ENCODE results near the gene PTGES2. TPM values are rescaled to one million over a fixed set of nuclear protein-coding genes. Genes with fewer than 3 reads are reported as not detected.
"Not testable (repeated sequence)": the region's sequence is repeated elsewhere in the genome, so short reads cannot be mapped to it uniquely, and the experiment has no call there.

Gene PTGES2
- total RNA-seq, 2 experiments from 2014 or later, result 47.6 to 48.4 TPM

DNA sequence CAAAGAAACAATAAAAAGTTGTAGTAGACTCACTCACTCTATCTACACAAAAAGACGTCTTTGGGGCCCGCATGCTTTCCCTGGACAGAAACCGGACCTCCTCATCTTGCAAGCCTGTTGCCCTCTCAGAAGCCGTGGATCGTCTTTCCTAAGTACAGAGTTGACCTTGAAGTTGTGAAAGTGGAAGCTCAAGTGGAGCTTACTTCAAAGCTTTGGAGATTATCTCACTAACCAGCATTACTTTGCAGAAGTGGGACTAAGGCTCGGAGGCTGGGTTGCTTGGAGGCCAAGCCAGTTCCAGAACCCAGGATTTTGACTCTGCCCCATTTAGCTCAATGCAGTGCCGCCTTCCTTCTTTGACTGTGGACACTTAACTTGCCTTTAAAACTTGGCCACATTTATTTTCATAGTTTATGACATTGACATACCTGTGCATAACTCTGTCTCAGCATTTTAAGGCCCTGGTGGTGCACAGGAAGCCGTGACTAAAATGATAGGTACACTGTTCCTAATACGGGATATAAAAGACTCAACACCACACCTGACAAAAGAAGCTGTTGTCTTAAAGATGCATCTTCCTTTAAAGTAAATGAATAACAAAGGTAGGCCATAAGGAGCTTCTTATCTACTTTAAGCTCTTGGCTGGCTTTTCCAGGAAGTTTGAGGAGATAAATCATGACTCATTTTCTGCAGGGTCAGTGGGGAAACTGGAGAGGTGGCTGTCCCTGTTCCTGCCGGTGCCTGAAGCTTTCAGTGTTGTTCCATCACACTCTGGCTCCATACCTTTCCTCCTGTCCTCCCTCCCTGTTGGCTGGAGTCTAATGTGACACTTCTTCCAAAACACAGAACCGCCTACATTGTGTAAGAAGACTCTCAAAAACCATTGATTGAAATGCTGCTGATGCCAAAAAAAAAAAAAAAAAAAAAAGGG, 48.8 kb downstream of the PTGES2 start:
- no peaks in the 10 kb centered on the region for H3K9me3 Mint-ChIP-seq
- peaks cover 53% of the 10 kb centered on the region for H3K4me1 Mint-ChIP-seq (ENCODE audit: low read depth)
- no peak for DNase-seq
- no peaks in the 10 kb centered on the region for H3K27me3 Mint-ChIP-seq (ENCODE audit: low read depth)
- intact Hi-C loops (cut with micrococcal nuclease), result no loop called here
- CTCF ChIA-PET, result interaction anchor here (0.8 to 2.0 kb wide), 6 partner anchors 17 to 137 kb away, joined by 3 to 9 read pairs (median 4); no protein-coding TSS in a partner anchor
- no peak overlapping the region for H3K4me3 Mint-ChIP-seq
- H3K27ac Mint-ChIP-seq, result no peak overlapping the region
- H3K36me3 Mint-ChIP-seq (ENCODE audit: low read depth), result peaks cover 4% of the 10 kb centered on the region

DNA sequence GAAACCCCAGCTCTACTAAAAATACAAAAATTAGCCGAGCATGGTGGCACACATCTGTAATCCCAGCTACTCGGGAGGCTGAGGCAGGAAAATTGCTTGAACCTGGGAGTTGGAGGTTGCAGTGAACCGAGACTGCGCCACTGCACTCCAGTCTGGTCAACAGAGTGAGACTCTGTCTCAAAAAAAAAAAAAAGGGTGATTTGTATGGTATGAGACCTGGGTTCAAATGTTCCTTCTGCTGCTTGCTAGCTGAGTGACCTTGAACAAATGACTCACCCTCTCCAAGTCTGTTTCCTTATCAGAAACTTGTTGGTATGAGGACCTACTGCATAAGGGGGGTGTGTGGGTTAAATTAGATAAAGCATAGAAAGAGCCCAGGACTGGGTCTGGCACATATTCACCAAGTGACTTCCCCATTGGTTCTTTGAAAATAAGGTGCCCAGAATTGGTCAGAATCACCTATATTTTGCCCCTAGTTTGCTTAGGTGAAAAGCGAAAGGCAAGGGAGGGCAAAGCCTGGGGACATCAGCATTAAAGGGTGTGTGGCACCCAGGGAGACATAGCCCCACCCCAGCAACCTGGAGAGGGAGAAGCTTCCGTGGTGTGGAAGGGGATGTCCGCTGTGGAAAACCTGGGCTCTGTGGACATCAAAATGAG, 49.6 kb downstream of the PTGES2 start:
- intact Hi-C loops (cut with micrococcal nuclease), result no loop called here
- no peaks in the 10 kb centered on the region for H3K9me3 Mint-ChIP-seq
- CTCF ChIA-PET, result interaction anchor here (1.0 to 2.0 kb wide), 5 partner anchors 18 to 136 kb away, joined by 4 to 9 read pairs (median 4); no protein-coding TSS in a partner anchor
- DNase-seq, result no peak
- peaks cover 56% of the 10 kb centered on the region for H3K4me1 Mint-ChIP-seq (ENCODE audit: low read depth)
- peaks cover 6% of the 10 kb centered on the region for H3K36me3 Mint-ChIP-seq (ENCODE audit: low read depth)
- no peaks in the 10 kb centered on the region for H3K27me3 Mint-ChIP-seq (ENCODE audit: low read depth)
- H3K4me3 Mint-ChIP-seq, result no peak overlapping the region
- H3K27ac Mint-ChIP-seq, result no peak overlapping the region

DNA sequence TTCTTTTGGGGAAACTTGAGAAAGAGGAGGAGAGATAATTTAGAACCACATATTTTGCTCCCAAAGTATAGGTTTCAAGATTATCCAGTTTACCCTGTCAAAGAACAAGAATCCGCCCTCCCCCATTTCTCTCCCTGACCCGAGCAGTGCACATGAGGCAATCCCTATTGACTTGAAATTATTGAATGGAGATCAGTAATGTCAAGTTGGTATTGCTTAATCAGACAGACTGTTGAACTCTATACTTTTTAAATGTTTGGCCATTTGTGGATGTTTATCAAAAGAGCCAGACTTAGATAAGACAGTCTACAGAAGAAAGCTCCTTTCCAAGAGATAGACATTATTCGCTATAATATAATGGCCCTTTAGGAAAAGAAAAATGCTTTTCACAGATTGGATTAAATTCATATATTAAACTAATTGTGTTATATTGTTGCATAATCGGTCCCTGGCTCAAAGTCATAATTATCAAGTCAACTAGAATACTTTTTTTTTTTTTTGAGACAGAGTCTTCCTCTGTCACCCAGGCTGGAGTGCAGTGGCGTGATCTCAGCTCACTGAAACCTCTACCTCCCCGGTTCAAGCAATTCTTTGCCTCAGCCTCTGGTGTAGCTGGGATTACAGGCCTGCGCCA, 54.2 kb downstream of the PTGES2 start:
- H3K36me3 Mint-ChIP-seq (ENCODE audit: low read depth), result peaks cover 10% of the 10 kb centered on the region
- peaks cover 62% of the 10 kb centered on the region for H3K4me1 Mint-ChIP-seq (ENCODE audit: low read depth)
- no peaks in the 10 kb centered on the region for H3K27me3 Mint-ChIP-seq (ENCODE audit: low read depth)
- CTCF ChIA-PET, result interaction anchor here (1.3 kb wide), 1 partner anchor 27 kb away, joined by 5 read pairs; no protein-coding TSS in a partner anchor
- peak overlapping the region; percentile 95 for H3K27ac Mint-ChIP-seq
- DNase-seq, result no peak
- intact Hi-C loops (cut with micrococcal nuclease), result no loop called here
- H3K9me3 Mint-ChIP-seq, result no peaks in the 10 kb centered on the region
- no peak overlapping the region for H3K4me3 Mint-ChIP-seq

DNA sequence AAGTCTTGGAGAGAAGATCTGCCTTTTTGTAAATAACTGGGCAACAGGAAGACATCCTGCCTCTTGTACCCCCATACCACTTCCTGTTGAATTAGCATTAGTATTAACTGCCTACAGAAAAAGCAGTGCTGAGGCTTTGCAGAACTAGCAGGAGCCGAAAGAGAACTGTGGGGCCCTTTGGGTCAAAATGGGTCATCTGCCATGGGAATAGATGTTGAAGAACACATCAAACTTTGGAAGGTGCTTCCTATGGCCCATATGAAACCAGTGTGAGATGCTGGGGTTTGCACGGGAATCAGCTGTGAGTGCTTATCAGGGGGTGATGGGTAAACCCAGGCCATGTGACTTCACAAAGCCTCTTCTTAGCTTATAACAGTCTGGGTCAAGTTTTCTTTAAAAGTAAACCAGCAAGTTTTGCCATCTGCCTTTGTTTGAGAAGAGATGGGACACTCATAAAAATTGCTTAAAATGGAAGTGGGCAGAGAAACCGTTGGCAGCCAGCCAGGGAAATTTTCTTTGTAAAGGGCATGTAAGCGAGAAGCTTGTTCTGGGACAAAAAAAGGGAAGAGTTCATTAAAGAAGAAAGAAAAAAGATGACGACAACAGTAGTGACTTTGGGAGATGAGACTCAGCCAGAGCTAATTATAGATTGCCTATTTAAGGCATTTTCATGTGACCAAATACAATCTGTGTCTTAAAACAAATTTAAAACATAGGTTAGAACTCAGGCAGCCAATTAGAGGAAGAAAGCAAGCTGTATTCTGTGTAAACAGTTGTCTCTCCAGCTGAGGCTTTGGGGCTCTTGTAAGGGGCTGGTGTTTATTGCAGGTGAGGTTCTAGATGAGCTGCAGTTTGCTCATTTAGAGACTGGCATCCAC, 55.1 kb downstream of the PTGES2 start:
- H3K36me3 Mint-ChIP-seq (ENCODE audit: low read depth), result peaks cover 10% of the 10 kb centered on the region
- H3K9me3 Mint-ChIP-seq, result no peaks in the 10 kb centered on the region
- H3K4me1 Mint-ChIP-seq (ENCODE audit: low read depth), result peaks cover 52% of the 10 kb centered on the region
- H3K27me3 Mint-ChIP-seq (ENCODE audit: low read depth), result no peaks in the 10 kb centered on the region
- DNase-seq, result peak; percentile 84
- CTCF ChIA-PET, result interaction anchor here (0.7 to 1.3 kb wide), 6 partner anchors 25 to 292 kb away, joined by 3 to 7 read pairs (median 4); no protein-coding TSS in a partner anchor
- H3K27ac Mint-ChIP-seq, result peak overlapping the region; percentile 95
- peak overlapping the region; percentile 69 for H3K4me3 Mint-ChIP-seq
- intact Hi-C loops (cut with micrococcal nuclease), result loop anchor here (1.0 kb wide), 1 partner anchor 22 kb away; no protein-coding TSS in a partner anchor

DNA sequence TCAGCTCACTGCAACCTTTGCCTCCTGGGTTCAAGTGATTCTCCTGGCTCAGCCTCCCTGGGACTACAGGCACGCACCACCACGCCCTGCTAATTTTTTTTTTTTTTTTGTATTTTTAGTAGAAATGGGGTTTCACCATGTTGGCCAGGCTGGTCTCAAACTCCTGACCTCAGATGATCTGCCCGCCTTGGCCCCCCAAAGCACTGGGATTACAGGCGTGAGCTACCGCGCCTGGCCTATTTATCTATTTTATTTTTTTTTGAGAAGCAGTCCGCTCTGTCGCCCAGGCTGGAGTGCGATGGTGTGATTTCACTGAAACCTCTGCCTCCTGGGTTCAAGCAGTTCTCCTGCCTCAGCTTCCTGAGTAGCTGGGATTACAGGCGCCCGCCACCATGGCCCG, 56.1 kb downstream of the PTGES2 start:
- H3K4me1 Mint-ChIP-seq (ENCODE audit: low read depth), result peaks cover 44% of the 10 kb centered on the region
- peak overlapping the region; percentile 95 for H3K27ac Mint-ChIP-seq
- H3K36me3 Mint-ChIP-seq (ENCODE audit: low read depth); H3K27me3 Mint-ChIP-seq (ENCODE audit: low read depth); DNase-seq; intact Hi-C loops (cut with micrococcal nuclease); H3K9me3 Mint-ChIP-seq: not testable (repeated sequence)
- peak overlapping the region; percentile 69 for H3K4me3 Mint-ChIP-seq
- CTCF ChIA-PET, result interaction anchor here (0.6 to 1.2 kb wide), 4 partner anchors 27 to 127 kb away, joined by 3 to 7 read pairs (median 4); no protein-coding TSS in a partner anchor

DNA sequence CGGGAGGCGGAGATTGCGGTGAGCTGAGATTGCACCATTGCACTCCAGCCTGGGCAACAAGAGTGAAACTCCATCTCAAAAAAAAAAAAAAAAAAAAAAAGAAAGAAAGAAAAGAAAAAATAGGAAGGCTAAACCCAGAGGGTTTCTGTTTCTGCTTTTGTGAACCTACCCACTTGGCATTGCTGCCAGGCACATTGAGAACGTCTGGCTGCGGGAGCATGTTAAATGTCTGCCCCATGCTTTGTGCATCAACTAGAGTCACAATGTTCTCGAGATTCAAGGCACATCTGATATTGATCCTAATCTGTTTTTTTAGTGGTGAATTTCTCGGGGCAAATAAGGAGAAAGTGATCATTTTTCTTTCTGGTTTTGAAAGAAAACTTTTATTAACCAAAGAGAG, 56.7 kb downstream of the PTGES2 start:
- DNase-seq, result no peak
- intact Hi-C loops (cut with micrococcal nuclease), result no loop called here
- Mint-ChIP-seq H3K4me3 (peak overlapping the region; percentile 46), H3K27me3 (ENCODE audit: low read depth) (no peaks in the 10 kb centered on the region), H3K27ac (peak overlapping the region; percentile 95), H3K36me3 (ENCODE audit: low read depth) (peaks cover 6% of the 10 kb centered on the region), H3K9me3 (no peaks in the 10 kb centered on the region), H3K4me1 (ENCODE audit: low read depth) (peaks cover 47% of the 10 kb centered on the region)
- CTCF ChIA-PET, result interaction anchor here (0.6 kb wide), 1 partner anchor 33 kb away, joined by 4 read pairs; no protein-coding TSS in a partner anchor

Other genes with a start within 250 kb of the PTGES2 start
- gene ST6GALNAC6, start 228.1 kb downstream of the PTGES2 start, total RNA-seq, result 10 to 100 TPM; 28.7 to 29.1 TPM
- 10 to 100 TPM; 22.3 to 24.6 TPM for gene ST6GALNAC4, start 210.7 kb downstream of the PTGES2 start, total RNA-seq
- gene PIP5KL1, start 197.0 kb downstream of the PTGES2 start, total RNA-seq, result 1 to 10 TPM; 1.1 to 1.8 TPM
- gene DPM2, start 189.9 kb downstream of the PTGES2 start, total RNA-seq, result 10 to 100 TPM; 41.6 to 43.4 TPM
- gene EEIG1, start 146.7 kb downstream of the PTGES2 start, total RNA-seq, result 10 to 100 TPM; 61.0 to 70.8 TPM
- gene NAIF1, start 60.4 kb downstream of the PTGES2 start, total RNA-seq, result 10 to 100 TPM; 12.3 to 12.8 TPM
- 10 to 100 TPM; 12.0 to 12.7 TPM for gene SLC25A25, start 59.5 kb downstream of the PTGES2 start, total RNA-seq
- not detected for gene LCN2, start 21.7 kb upstream of the PTGES2 start, total RNA-seq
- gene BBLN, start 32.5 kb upstream of the PTGES2 start, total RNA-seq, result 10 to 100 TPM; 73.3 to 77.7 TPM
- 10 to 100 TPM; 79.5 to 82.8 TPM for gene CIZ1, start 63.8 kb upstream of the PTGES2 start, total RNA-seq
- under 1 TPM; 0.07 to 0.77 TPM for gene DNM1, start 75.7 kb upstream of the PTGES2 start, total RNA-seq
- gene GOLGA2, start 148.3 kb upstream of the PTGES2 start, total RNA-seq, result 10 to 100 TPM; 33.3 to 34.4 TPM
- gene SWI5, start 148.5 kb upstream of the PTGES2 start, total RNA-seq, result 10 to 100 TPM; 13.3 to 15.5 TPM
- 10 to 100 TPM; 28.0 to 29.4 TPM for gene TRUB2, start 194.7 kb upstream of the PTGES2 start, total RNA-seq
- gene COQ4, start 195.1 kb upstream of the PTGES2 start, total RNA-seq, result 10 to 100 TPM; 27.8 to 29.6 TPM
- 1 to 10 TPM; 5.7 to 6.8 TPM for gene SLC27A4, start 212.8 kb upstream of the PTGES2 start, total RNA-seq
- gene URM1, start 243.6 kb upstream of the PTGES2 start, total RNA-seq, result 10 to 100 TPM; 44.4 to 45.2 TPM